IPS-15b (cell line): Measurements from ENCODE around the gene MAGI1.

ENCODE experiments used
- H3K27me3 ChIP-seq: one replicate; pipeline ENCODE4 v1.6.1; 2013; ENCODE audit warnings: low read length; ENCODE audit not compliant: control insufficient read depth, insufficient read depth
- H3K36me3 ChIP-seq: one replicate; pipeline ENCODE4 v1.6.1; 2013; ENCODE audit warnings: low read length; ENCODE audit not compliant: control insufficient read depth, insufficient read depth
- H3K4me1 ChIP-seq: one replicate; pipeline ENCODE4 v1.6.1; 2013; ENCODE audit warnings: mild to moderate bottlenecking, low read length; ENCODE audit not compliant: control insufficient read depth, insufficient read depth
- H3K4me3 ChIP-seq: one replicate; pipeline ENCODE4 v1.5.1; 2013; ENCODE audit warnings: low read depth, low read length
- H3K9ac ChIP-seq: one replicate; pipeline ENCODE4 v1.6.1; 2013; ENCODE audit warnings: low read depth, mild to moderate bottlenecking, low read length
- H3K9me3 ChIP-seq: one replicate; pipeline ENCODE4 v1.6.1; 2013; ENCODE audit warnings: mild to moderate bottlenecking, low read length; ENCODE audit not compliant: control insufficient read depth, insufficient read depth

Gene MAGI1

GRCh38 chr3:65745306-65745705, 293.4 kb downstream of the MAGI1 start:
- no peak overlapping the region for H3K9ac ChIP-seq
- no peaks in the 10 kb centered on the region for H3K27me3 ChIP-seq
- H3K4me3 ChIP-seq = no peak overlapping the region
- H3K36me3 ChIP-seq = no peaks in the 10 kb centered on the region
- no peaks in the 10 kb centered on the region for H3K4me1 ChIP-seq
- H3K9me3 ChIP-seq = no peaks in the 10 kb centered on the region

DNA sequence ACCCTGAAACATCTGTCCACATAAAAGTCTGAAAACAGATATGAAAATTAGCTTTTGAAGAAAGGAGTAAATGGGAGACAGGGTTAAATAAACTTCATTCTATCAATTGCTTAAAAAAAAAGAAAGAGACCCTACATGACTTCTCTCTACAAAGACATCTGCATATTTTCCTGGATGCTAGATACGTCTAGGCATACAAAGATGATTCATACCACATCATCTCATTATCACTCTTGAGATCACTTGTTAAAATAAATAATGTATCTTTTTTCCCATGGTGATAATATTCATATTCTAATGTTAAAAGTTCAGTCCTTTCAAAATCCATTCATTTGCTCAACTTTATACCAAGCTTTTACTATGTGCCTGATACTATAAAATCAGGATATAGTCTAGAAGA, 295.8 kb downstream of the MAGI1 start:
- Histone ChIP-seq H3K4me3 (no peak overlapping the region), H3K9me3 (no peaks in the 10 kb centered on the region), H3K9ac (no peak overlapping the region), H3K4me1 (no peaks in the 10 kb centered on the region), H3K36me3 (no peaks in the 10 kb centered on the region), H3K27me3 (no peaks in the 10 kb centered on the region)

GRCh38 chr3:65741540-65741939, 297.2 kb downstream of the MAGI1 start:
- H3K27me3 ChIP-seq = no peaks in the 10 kb centered on the region
- H3K9ac ChIP-seq = no peak overlapping the region
- no peak overlapping the region for H3K4me3 ChIP-seq
- no peaks in the 10 kb centered on the region for H3K36me3 ChIP-seq
- no peaks in the 10 kb centered on the region for H3K4me1 ChIP-seq
- H3K9me3 ChIP-seq = no peaks in the 10 kb centered on the region

GRCh38 chr3:65739901-65740541, 298.7 kb downstream of the MAGI1 start:
- H3K36me3 ChIP-seq = no peaks in the 10 kb centered on the region
- H3K27me3 ChIP-seq = no peaks in the 10 kb centered on the region
- H3K9ac ChIP-seq = no peak overlapping the region
- H3K4me1 ChIP-seq = no peaks in the 10 kb centered on the region
- no peaks in the 10 kb centered on the region for H3K9me3 ChIP-seq
- no peak overlapping the region for H3K4me3 ChIP-seq

GRCh38 chr3:65734792-65735191, 303.9 kb downstream of the MAGI1 start:
- Histone ChIP-seq H3K9me3 (no peaks in the 10 kb centered on the region), H3K4me1 (peaks cover 7% of the 10 kb centered on the region), H3K27me3 (no peaks in the 10 kb centered on the region), H3K36me3 (no peaks in the 10 kb centered on the region), H3K4me3 (no peak overlapping the region), H3K9ac (no peak overlapping the region)

DNA sequence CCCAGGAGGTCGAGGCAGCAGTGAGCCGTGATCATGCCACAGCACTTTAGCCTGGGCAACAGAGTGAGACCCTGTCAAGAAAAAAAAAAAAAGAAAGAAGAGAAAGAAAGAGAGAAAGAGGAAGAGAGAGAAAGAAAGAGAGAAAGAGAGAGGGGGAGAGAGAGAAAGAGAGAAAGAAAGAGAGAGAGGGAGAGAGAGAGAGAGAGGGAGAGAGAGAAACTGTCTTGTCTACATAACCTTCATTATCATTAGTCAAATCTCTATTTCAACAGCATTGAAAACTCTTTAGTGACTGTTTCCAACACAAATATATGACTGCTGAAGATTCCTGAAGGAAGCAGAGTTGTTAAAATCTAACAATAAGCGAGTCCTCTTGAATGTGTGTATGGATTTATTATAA, 304.3 kb downstream of the MAGI1 start:
- Histone ChIP-seq H3K27me3 (no peaks in the 10 kb centered on the region), H3K4me1 (peaks cover 11% of the 10 kb centered on the region), H3K9ac (no peak overlapping the region), H3K36me3 (no peaks in the 10 kb centered on the region), H3K9me3 (no peaks in the 10 kb centered on the region), H3K4me3 (no peak overlapping the region)

DNA sequence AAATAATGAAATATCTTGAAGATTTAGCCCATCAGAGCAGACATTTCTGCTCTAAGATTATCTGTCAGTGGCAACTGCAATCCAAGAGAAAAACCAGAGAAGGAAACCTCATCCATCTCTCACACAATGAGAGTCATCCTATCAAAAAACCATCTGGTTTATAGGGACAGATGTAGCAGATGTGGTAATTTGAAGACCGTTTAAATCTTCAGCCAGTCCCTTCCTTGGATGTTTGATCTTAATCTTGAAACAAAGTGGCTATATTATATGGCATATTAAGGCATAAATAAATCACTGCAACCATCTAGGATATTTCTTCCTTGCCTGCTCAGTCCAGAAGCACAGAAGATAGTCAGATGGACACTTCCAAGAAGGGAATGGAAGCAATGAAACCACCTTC, 305.3 kb downstream of the MAGI1 start:
- Histone ChIP-seq H3K9me3 (no peaks in the 10 kb centered on the region), H3K27me3 (no peaks in the 10 kb centered on the region), H3K9ac (no peak overlapping the region), H3K4me3 (no peak overlapping the region), H3K36me3 (no peaks in the 10 kb centered on the region), H3K4me1 (peaks cover 12% of the 10 kb centered on the region)

DNA sequence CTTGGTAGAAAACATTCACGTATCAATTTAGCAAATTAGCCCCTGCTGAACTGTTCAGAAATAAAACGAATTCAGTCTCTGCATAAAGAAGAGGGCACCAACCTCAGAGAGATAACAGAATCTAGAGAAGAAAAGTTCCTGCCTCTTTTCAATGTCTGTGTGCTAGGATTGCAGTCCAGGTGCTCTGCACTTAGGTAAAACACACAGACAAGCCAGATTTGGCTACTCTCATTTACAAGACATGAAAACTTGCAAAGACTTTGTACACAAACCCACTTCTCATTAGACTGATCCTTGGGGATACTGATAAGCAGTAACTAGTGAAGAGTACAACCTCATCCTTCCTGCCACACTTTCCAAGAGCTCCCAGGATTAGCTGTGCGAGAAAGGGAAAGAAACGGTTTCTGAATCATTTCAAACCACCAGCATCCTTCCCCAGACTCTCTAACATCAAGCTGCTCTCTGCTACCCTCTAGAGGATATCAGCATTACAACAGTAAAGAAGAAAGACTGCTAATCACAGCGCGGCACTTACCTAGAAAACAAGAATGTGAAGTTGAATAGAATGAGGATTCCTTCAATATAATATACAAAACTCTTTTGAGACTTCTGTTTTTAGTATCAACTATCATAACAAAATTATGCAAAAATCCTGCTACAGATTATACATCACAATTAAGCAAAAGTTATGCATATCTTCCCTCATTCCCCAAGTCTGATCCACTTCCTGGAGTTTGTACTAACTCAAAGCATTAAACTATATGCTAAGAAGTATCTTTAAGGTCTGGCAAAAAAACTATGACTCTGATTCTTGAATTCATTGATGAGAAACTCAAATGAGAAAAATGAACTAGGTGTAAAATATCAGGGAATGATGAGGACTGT, 306.4 kb downstream of the MAGI1 start:
- no peak overlapping the region for H3K4me3 ChIP-seq
- no peaks in the 10 kb centered on the region for H3K9me3 ChIP-seq
- H3K9ac ChIP-seq = no peak overlapping the region
- H3K36me3 ChIP-seq = no peaks in the 10 kb centered on the region
- H3K4me1 ChIP-seq = peaks cover 16% of the 10 kb centered on the region
- no peaks in the 10 kb centered on the region for H3K27me3 ChIP-seq

GRCh38 chr3:65730449-65730848, 308.3 kb downstream of the MAGI1 start:
- Histone ChIP-seq H3K27me3 (no peaks in the 10 kb centered on the region), H3K36me3 (no peaks in the 10 kb centered on the region), H3K9me3 (no peaks in the 10 kb centered on the region), H3K4me1 (peaks cover 16% of the 10 kb centered on the region), H3K9ac (no peak overlapping the region), H3K4me3 (no peak overlapping the region)

DNA sequence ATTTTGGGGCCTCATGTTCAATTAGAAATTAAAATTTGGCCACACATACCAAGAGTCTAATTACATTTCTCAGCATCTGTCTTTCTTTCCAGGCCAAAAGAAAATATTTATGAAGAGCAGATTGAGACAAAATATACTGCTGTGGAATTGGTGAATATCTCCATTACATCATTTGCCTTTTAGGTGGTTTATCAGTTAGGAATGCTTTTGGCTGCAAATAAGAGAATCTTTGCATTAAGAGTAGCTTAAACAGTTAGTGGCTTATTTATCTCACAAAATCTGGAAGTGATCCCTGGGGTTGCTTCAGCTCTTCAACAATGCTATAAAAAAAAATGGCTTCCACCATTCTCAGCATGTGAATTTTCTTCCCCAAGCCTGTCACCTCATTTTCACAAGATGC, 308.7 kb downstream of the MAGI1 start:
- Histone ChIP-seq H3K27me3 (no peaks in the 10 kb centered on the region), H3K4me1 (peaks cover 16% of the 10 kb centered on the region), H3K36me3 (no peaks in the 10 kb centered on the region), H3K4me3 (no peak overlapping the region), H3K9ac (no peak overlapping the region), H3K9me3 (no peaks in the 10 kb centered on the region)

DNA sequence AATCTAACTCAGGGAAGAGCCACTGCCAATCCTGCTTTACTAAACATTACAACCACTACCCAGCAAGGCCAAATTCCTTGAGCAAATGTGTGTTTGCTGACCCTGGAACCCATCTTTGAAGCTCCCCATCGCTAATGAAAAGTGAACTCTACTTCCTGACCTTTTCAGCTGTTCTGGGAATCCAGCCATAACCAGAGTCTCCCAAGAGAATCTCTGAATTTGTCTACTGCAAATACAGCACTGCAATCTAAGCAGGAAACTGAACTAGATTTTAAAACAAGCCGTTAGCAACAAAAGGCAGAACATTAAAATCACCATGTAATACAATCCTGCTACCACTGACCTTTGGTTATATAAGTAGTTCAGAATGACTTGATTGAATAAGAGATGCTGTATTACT, 309.2 kb downstream of the MAGI1 start:
- Histone ChIP-seq H3K4me1 (peaks cover 16% of the 10 kb centered on the region), H3K9ac (no peak overlapping the region), H3K27me3 (no peaks in the 10 kb centered on the region), H3K36me3 (no peaks in the 10 kb centered on the region), H3K9me3 (no peaks in the 10 kb centered on the region), H3K4me3 (no peak overlapping the region)

DNA sequence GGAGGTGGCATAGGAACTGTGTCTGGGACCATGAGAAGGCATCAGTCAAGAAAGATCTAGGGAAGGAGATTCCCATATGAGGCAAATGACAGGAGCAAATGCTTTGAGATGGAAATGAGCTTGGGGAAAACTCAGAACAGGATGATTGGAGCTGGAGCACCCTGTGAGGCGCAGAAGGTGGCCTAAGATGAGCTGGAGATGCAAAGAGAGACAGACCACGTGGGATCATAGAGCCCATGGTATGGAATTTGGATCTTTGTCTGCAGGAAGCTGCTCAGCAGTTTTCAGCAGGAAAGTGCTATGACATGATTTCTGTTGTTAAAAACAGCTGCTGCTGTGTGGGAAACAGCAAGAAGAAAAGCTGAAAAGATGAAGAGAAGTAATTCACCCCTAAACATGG, 310.6 kb downstream of the MAGI1 start:
- peaks cover 16% of the 10 kb centered on the region for H3K4me1 ChIP-seq
- no peak overlapping the region for H3K9ac ChIP-seq
- H3K27me3 ChIP-seq = no peaks in the 10 kb centered on the region
- H3K4me3 ChIP-seq = no peak overlapping the region
- H3K9me3 ChIP-seq = no peaks in the 10 kb centered on the region
- no peaks in the 10 kb centered on the region for H3K36me3 ChIP-seq
